ENCODE results near the gene SLC7A14.

The SLC7A14 gene

GRCh38 chr3:170585937-170586310 is at the start of gene SLC7A14:
Gene SLC7A14 (minus strand): TSS chr3:170586075. CDS start chr3:170526936, 59,139 bp downstream.
- Histone ChIP-seq H3F3A (ENCODE audit: insufficient read depth, low read length) (no peaks in the 10 kb centered on the region), H3K9ac (ENCODE audit: low read length) (no peak within 1 kb of the TSS), H3K4me3 (ENCODE audit: low read length) (no peak within 1 kb of the TSS), H3K9me3 (replicated peaks; ENCODE audit: insufficient read depth, low read length) (no peaks in the 10 kb centered on the region), H3K27ac (ENCODE audit: low read length) (no peak within 1 kb of the TSS), H3K36me3 (replicated peaks; ENCODE audit: insufficient read depth, low read length) (no peaks in the 10 kb centered on the region), H3K79me2 (ENCODE audit: low read length) (no peaks in the 10 kb centered on the region), H3K4me1 (ENCODE audit: low read length) (no peaks in the 10 kb centered on the region), H3K27me3 (replicated peaks; ENCODE audit: insufficient read depth, low read length) (no peaks in the 10 kb centered on the region; the same call in 1 of the 2 replicates), H3K4me2 (ENCODE audit: low read depth, low read length) (no peak within 1 kb of the TSS), H2AFZ (ENCODE audit: low read length) (no peak within 1 kb of the TSS), H4K20me1 (ENCODE audit: insufficient read depth, low read length) (no peaks in the 10 kb centered on the region), H3K9me2 (replicated peaks; ENCODE audit: insufficient read depth, low read length) (no peaks in the 10 kb centered on the region)
- no peak for DNase-seq
- TF ChIP-seq EZH2 (optimal IDR thresholded peaks at IDR 0.05; ENCODE audit: low read depth, low read length), result no peak
- TF ChIP-seq CTCF (IDR thresholded peaks at IDR 0.05; ENCODE audit: low read length), result no peak
- TF ChIP-seq EZH2phosphoT487 (IDR thresholded peaks at IDR 0.05; ENCODE audit: low read length), result no peak

DNA sequence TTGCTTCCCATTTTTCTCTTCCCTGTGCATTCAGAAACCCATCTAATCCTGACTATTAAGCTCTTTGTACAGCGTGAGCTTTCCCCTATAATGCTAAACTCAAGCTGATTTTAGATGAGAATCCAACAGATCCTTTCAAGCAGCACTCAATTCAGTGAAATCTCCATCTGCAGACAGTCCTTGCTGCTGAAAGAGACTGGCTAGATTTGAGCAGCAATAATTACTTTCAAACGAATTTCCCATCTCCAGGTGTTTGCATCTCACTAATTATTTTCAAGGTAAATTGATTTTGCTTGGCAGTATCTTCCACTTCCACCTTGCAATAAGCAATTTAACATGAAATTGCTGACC is 49.5 kb upstream of the SLC7A14 start:
- Histone ChIP-seq H3K9me3 (replicated peaks; ENCODE audit: insufficient read depth, low read length) (no peaks in the 10 kb centered on the region), H3K27me3 (replicated peaks; ENCODE audit: insufficient read depth, low read length) (peaks cover 29% of the 10 kb centered on the region), H3K36me3 (replicated peaks; ENCODE audit: insufficient read depth, low read length) (no peaks in the 10 kb centered on the region), H3K79me2 (ENCODE audit: low read length) (no peaks in the 10 kb centered on the region), H3K9me2 (replicated peaks; ENCODE audit: insufficient read depth, low read length) (no peaks in the 10 kb centered on the region), H3K4me2 (ENCODE audit: low read depth, low read length) (no peak overlapping the region), H3K4me3 (ENCODE audit: low read length) (no peak overlapping the region), H3F3A (ENCODE audit: insufficient read depth, low read length) (peaks cover 6% of the 10 kb centered on the region; the same call in 1 of the 2 replicates), H2AFZ (ENCODE audit: low read length) (no peak overlapping the region), H3K9ac (ENCODE audit: low read length) (no peak overlapping the region), H4K20me1 (ENCODE audit: insufficient read depth, low read length) (no peaks in the 10 kb centered on the region; the same call in 1 of the 2 replicates), H3K4me1 (ENCODE audit: low read length) (peaks cover 11% of the 10 kb centered on the region), H3K27ac (ENCODE audit: low read length) (no peak overlapping the region)
- TF ChIP-seq CTCF (IDR thresholded peaks at IDR 0.05; ENCODE audit: low read length) (no peak), EZH2phosphoT487 (IDR thresholded peaks at IDR 0.05; ENCODE audit: low read length) (no peak), EZH2 (optimal IDR thresholded peaks at IDR 0.05; ENCODE audit: low read depth, low read length) (no peak)
- no peak for DNase-seq

GRCh38 chr3:170634663-170635384 is 48.9 kb upstream of the SLC7A14 start:
- Histone ChIP-seq H3K9me3 (replicated peaks; ENCODE audit: insufficient read depth, low read length) (no peaks in the 10 kb centered on the region), H3K4me2 (ENCODE audit: low read depth, low read length) (no peak overlapping the region), H3F3A (ENCODE audit: insufficient read depth, low read length) (peaks cover 6% of the 10 kb centered on the region; the same call in 1 of the 2 replicates), H3K79me2 (ENCODE audit: low read length) (no peaks in the 10 kb centered on the region), H3K27ac (ENCODE audit: low read length) (no peak overlapping the region), H3K4me3 (ENCODE audit: low read length) (no peak overlapping the region), H4K20me1 (ENCODE audit: insufficient read depth, low read length) (no peaks in the 10 kb centered on the region; the same call in 1 of the 2 replicates), H3K36me3 (replicated peaks; ENCODE audit: insufficient read depth, low read length) (no peaks in the 10 kb centered on the region), H3K4me1 (ENCODE audit: low read length) (peaks cover 11% of the 10 kb centered on the region), H3K27me3 (replicated peaks; ENCODE audit: insufficient read depth, low read length) (peaks cover 33% of the 10 kb centered on the region), H3K9me2 (replicated peaks; ENCODE audit: insufficient read depth, low read length) (no peaks in the 10 kb centered on the region), H3K9ac (ENCODE audit: low read length) (no peak overlapping the region), H2AFZ (ENCODE audit: low read length) (no peak overlapping the region)
- no peak for TF ChIP-seq CTCF (IDR thresholded peaks at IDR 0.05; ENCODE audit: low read length)
- no peak for TF ChIP-seq EZH2 (optimal IDR thresholded peaks at IDR 0.05; ENCODE audit: low read depth, low read length)
- no peak for TF ChIP-seq EZH2phosphoT487 (IDR thresholded peaks at IDR 0.05; ENCODE audit: low read length)
- DNase-seq, result no peak
